GM19025 (cell line): ENCODE measurements around the gene RNF135.
"Not testable (repeated sequence)": the region's sequence is repeated elsewhere in the genome, so short reads cannot be mapped to it uniquely, and the experiment has no call there.

ENCODE experiments used
- ATAC-seq: cut with Tn5 transposase; IDR thresholded peaks from one replicate; pipeline ENCODE4 v1.9.1; 2021; ENCODE audit warnings: mild to moderate bottlenecking, low read depth, moderate library complexity; ENCODE audit not compliant: unreplicated experiment

Gene RNF135

DNA sequence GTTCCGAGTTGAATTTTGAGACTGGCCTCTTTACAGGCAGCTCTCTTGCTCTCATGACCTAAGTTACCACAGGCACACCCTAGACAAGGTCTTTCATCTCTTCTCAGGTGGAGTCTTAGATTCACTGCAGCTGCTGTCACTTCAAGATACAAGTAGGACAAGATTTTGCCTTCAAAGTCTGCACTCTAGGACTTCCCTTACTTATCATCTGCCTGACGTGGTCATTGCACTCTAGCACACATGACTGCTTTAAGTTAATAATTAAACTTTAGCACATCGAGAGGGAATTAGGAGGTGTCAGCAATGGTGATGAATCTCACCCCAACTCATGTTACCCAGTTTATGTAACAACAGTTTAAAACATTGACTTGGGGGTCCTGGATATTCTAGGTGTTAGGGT lies 25.6 kb downstream of the RNF135 start:
- ATAC-seq, result no peak

DNA sequence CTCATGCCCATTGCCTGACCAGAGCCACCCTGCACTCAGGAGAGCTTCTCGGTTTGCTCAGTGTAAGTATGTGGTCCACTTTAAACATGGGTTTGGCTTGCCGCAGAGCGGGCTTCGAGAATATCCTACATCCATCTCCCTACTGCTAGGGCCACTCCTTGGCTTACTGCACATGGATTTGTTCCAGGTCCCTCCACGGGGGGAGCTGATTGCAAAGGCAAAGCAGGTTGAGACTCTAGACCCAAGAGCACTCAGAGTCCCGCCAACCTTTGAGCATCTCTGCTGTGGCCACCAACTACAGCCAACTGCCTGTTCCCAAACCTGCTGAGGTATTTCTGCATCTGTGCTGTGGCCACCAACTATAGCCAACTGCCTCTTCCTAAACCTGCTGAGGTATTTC lies 26.4 kb downstream of the RNF135 start:
- ATAC-seq, result no peak

DNA sequence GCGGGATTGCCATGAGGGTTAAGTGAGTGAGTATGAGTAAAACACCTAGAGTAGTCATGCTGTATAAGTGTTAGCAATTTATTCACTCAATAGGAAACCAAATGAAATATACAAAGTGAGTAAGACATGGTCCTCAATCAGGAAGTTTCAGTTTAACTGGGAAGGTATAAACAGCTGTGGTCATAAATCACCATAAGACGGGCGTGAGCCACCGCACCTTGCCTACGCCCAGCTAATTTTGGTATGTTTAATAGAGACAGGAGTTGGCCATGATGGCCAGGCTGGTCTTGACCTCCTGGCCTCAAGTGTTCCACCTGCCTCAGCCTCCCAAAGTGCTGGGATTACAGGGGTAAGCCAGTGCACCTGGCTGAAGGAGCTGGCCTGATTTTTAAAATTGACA lies 27.0 kb downstream of the RNF135 start:
- ATAC-seq, result no peak

DNA sequence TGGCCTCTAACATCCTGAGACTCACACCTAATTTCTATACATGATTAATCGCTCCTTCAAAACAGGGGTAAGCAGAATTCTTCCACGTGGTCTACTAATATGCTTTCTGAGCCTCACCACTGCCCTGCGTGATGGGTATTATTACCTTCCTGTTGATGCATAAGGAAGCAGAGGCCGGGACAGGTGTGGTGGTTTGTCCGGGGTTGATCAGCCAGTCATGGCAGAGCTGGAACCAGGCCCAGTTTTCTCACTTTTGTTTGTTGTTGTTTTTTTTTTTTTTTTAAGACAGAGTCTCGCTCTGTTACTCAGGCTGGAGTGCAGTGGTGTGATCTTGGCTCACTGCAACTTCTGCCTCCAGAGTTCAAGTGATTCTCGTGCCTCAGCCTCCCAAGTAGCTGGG lies 31.2 kb downstream of the RNF135 start:
- no peak for ATAC-seq

DNA sequence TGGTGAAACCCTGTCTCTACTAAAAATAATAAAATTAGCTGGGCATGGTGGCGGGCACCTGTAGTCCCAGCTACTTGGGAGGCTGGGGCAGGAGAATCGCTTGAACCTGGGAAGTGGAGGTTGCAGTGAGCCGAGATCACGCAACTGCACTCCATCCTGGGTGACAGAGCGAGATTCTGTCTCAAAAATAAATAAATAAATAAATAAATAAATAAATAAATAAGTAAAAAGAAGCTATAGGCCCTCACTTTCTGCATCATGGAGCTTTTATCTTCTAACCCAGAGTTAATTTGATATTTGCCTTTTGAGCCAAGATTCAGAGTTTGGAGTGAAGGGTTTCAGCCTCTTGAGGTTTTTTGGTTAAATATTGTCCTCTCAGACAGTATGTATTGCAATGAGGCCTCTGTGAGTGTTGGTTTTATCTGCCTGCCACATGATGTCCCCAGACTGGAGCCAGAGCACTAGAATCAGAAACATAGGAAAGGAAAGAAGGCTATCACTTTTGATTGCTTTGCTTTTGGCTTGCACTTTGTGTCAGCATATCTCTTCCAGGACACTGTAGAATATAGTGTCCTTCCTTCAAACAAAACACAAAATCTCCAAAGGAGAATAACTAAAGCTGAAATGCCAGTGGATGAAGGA lies 32.5 kb downstream of the RNF135 start:
- ATAC-seq, result no peak

DNA sequence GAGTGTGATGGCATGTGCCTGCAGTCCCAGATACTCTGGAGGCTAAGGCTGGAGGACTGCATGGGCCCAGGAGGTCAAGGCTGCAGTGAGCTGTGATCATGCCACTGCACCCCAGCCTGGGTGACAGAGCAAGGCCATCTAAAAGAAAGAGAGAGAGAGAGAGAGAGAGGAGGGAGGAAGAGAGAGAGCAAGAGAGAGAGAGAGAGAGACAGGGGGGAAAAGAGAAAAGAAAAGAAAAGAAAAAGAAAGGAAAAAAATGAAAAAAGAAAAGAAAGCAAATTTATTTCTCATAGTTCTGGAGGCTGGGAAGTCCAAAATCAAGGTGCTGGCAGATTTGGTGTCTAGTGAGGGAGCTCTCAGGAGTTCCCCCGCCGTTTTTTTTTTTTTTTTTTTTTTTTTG lies 33.3 kb downstream of the RNF135 start:
- ATAC-seq, result no peak

DNA sequence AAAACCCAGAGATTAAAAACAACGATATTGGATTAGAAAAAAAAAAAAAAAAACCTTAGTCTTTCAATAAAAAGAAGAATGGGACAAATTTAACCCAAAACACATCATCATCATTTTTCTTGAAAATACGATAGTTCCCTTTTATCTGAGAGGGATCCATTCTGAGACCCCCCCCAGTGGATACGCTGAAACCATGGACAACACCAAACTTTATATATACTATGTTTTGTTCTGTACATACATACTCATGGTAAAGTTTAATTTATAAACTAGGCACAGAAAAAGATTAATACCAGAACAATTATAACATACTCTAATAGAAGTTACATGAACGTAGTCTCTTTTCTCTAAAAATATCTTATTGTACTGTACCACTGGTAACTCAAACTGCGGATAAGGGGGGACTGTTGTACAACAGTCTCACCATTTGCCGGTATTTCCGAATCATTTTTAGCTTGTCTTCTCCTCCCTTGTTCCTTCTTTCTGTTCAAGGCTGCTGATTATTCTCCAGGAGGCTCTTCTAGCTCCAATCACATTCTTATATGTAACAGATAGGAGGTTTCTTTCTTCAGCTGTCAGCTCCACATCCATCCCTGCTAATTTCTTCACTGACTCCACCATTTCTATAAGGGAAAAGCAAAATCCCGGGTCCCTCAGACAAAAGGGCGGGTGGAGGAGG lies 37.0 kb downstream of the RNF135 start:
- ATAC-seq, result no peak

DNA sequence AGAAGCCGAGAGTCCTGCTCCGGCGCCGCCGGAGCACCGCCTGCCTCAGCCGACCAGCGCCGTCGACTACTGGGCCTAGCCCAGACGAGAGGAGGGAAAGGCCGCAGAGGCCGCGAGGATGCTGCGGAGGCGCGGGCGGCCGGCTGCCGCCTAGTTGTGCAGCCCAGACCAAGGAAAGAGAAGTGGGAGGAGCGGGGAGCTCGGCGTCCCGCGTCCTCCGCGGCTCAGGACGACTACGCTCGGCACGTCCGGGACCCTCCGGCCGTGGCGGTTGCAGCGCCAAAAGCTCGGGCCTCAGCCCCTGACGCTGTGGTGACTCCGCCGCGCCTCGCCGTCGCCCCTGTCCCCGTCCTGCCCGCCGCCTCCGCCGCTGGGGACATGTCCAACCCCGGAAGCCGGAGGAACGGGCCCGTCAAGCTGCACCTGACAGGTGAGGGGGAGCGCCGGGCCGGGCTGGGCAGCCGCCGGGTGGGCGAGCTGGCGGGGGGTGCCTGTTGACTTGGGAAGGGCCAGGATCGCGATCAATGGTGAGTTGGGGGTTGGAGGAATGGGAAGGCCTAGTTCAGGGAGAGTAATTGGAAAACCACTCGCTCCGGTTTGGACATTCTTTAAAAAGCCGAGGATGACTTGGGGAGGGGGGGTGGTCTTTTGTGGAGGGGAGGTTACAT lies 37.7 kb downstream of the RNF135 start:
- peak; percentile 55 for ATAC-seq

DNA sequence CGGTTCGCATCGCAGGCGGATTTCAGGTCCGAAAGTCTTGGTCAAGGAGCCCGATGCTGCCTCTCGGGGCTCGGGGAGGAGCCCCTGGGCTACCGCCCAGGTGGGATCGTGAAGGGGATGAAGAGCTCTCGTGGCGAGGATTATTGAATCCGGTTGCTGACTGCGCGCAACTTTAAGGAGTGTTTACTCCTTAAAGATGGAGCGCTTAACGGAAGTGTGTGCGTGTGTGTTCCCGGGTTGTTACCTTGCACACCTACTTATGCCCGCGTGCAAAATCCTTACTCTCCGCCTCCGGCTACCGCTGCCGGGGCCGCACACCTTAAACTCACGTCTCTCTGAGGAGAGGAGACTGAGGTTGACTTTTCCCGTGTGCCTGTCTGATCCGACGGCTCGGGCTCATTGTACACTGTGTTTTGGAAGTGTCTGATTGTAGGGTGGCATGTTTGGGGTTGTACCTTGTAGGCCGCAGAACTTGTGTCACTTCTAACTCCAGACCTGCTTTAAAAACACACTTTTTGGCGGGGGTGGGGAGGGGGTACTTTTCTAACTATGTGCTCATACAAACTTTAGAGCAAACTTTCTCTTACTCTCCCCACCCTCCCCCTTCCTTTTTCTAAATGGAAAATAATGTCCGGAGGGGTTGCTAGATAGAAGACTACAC lies 38.3 kb downstream of the RNF135 start:
- not testable (repeated sequence) for ATAC-seq

DNA sequence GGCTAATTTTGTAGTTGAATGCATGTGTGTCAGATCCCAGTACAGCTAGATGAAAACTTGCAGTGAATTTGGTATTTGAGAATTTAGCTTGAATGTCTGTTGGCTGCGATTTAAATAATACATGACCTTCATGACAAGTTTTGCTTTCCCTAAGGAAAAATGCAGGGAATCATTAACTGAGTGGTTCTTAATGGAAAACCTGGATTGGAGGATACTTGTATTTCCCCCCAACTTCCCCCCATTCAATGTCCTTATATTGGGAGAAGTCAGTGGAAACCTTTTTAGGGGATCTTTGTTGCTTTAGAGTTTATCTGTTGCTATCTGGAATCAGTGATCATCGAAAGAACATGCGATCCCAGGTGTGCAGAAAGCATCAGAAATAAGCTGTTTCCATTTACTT lies 39.2 kb downstream of the RNF135 start:
- not testable (repeated sequence) for ATAC-seq

DNA sequence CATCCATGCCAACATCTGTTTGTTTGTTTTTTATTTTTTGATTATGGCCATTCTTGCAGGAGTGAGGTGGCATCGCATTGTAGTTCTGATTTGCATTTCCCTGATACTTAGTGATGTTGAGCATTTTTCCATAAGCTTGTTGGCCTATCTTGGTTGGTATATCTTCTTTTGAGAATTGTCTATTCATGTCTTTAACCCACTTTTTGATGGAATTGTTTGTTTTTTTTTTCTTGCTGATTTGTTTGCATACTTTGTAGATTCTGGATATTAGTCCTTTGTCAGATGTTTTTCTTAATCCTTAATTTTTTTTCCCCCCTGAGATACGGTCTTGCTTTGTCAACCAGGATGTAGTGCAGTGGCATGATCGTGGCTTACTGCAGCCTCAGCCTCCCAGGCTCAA lies 43.0 kb downstream of the RNF135 start:
- ATAC-seq, result no peak

DNA sequence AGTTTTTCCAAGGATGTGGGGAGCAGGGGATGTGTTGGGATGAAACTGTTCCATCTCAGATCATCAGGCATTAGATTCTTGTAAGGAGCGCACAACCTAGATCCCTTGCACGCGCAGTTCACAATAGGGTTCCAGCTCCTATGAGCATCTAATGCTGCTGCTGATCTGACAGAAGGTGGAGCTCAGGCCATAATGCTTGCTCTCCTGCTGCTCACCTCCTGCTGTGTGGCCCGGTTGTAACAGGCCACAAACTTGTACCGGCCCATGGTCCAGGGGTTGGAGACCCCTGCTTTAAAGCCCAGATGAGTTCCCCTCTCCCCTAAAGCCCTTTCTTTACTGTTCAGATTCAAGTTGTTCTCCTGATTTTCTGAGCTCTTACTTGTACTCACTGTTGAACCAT lies 44.8 kb downstream of the RNF135 start:
- no peak for ATAC-seq

DNA sequence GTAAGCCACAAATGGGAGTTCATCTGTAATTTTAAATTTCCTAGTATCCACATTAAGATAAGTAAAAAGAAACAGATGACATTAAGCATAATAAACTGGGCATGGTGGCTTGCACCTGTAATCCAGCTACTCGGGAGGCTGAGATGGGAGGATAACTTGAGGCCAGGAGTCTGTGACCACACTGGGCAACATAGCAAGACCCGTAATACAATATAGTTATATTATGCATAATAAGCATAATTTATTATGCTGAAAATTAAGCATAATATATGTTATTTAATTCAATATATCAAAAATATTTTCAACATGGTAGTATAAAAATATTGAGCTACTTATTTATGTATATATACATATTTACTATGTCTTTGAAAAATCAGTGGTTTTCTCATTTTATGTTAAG lies 48.2 kb downstream of the RNF135 start:
- no peak for ATAC-seq

DNA sequence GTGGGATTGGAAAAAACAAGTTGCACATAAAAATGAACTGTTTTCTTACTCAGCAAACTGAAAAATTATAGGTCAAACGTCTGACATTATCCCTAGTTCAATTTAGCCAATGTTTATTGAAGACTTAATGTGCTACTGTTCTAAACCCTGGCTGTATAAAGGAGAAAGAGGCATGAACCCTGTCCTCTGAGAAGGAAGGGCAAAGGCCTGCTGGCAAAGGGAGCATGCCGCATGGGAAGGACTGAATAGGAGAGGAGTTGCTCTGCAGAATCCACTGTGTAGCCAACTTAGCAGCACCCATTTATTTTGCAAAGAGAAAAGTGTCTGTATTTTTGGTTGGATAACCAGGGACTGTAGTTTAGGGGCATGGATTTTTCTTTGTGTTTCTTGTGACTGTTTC lies 52.3 kb downstream of the RNF135 start:
- ATAC-seq, result not testable (repeated sequence)

DNA sequence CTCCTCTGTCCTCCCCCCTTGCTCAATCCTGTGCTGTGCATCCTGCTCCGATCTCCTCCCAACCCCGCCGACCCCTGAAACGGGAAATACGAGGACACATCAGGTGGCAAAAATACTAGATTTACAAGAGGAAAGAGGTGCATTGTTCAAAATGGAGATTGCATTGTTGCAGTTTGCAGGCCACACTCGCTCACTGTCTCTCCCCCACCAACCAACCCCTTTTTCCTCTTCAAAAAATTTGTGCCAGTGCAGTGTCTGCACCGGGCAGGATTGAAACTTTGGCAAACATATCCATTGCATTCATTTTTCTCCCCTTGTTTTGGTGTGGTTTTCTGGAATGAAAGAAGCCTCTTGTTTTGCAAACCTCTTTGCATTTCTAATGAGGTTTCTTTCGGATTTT lies 61.0 kb downstream of the RNF135 start:
- ATAC-seq, result no peak

DNA sequence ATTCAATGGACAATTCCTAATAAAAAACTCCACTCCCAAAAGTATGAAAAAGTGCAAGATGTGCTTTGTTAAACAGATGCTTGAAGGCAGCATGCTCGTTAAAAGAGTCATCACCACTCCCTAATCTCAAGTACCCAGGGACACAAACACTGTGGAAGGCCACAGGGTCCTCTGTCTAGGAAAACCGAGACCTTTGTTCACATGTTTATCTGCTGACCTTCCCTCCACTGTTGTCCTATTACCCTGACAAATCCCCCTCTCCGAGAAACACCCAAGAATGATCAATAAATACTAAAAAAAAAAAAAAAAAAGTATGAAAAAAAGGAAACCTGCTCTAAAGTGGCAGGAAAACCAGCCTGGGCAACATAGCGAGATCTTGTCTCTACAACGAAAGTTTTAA lies 64.8 kb downstream of the RNF135 start:
- not testable (repeated sequence) for ATAC-seq

DNA sequence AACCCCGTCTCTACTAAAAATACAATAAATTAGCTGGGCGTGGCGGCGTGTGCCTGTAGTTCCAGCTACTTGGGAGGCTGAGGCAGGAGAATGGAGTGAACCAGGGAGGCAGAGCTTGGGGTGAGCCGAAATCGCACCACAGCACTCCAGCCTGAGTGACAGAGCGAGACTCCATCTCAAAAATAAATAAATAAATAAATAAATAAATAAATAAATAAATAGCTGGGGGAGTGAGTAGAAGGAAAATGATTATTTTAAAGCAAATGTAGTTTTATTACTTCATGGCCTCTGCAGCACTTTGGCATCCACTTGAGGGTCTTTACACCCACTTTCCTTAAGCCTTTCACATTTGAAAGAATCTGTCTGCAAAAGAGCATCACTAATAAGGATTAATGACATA lies 70.0 kb downstream of the RNF135 start:
- not testable (repeated sequence) for ATAC-seq

DNA sequence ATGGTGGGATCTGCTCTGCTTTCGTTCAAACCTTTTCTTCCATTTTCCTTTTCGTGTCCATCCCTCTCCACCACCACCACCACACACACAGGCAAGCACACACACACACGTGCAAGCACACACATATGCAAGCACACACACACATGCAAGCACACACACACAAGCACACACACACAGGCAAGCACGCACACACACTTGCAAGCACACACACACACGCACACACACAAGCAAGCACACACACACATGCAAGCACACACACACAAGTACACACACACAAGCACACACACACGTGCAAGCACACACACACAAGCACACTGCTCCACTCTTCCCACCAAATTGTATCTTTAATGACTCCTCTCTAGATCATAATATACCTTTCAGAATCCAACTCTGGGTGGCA lies 71.5 kb downstream of the RNF135 start:
- ATAC-seq, result not testable (repeated sequence)

DNA sequence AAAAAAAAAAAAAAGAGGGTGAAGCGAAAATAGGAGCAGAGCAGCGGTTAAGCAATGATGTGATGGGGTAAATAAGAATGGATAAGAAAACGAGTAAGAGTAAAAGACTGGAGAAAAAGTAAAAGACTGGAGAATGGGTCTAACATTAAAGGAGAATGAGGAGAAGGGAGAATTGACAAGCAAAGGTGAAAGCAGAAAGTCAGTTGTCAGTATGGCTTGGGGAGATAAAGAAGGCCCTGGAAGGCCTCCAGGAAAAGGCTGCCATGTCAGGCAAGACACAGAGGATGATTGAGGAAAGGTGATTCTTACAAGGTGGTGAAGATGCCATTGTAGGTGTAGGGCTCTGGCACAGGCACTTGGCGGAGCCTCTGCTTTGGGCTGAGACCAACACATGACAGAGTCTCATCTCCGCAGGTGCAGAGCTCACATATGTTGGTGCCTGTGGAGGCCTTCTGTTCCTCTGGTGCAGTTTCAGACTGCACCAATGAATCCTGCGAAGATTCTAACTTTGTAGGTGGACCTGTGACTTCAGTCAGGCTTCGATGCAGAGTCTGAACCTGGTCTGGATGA lies 76.1 kb downstream of the RNF135 start:
- not testable (repeated sequence) for ATAC-seq

DNA sequence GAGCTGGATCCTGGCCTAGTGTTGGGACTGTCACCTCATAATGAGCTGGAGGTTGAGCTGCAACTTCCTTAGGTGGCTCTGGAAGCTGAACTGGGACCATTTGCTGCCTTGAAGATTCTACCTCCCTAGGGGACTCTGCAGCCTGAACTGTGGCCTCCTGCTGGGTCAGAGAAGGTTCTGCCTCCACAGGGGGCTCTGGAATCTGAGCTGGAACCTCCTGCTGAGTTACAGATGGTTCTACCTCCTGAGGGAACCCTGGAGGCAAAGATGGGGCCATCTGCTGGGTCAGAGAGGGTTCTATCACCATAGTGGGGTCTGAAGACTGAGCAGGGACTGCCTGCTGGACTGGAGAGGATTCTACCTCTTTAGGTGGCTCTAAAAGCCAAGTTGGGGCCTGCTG lies 77.3 kb downstream of the RNF135 start:
- ATAC-seq, result no peak

DNA sequence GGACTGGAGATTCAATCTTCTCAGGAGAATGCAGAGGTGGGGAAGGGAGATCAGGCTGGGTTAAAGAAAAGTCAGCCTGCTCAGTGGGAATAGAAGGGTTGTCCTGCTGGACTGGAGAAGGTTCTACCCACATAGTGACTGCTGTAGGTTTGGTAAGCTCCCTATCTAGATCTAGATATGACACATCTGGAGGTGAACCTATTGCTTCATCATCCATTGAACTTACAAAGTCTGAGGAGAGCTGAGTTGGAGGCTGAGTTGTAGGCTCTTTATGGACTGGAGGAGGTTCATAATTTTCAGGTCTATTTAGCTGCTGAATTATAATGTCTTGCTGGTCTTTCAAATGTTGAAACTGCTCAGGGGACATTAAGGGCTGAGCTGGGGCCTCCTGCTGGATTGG lies 77.9 kb downstream of the RNF135 start:
- ATAC-seq, result no peak
